ENCODE results near the gene IRAK1BP1.
"Not testable (repeated sequence)": the region's sequence is repeated elsewhere in the genome, so short reads cannot be mapped to it uniquely, and the experiment has no call there.

IRAK1BP1 gene, protein sequence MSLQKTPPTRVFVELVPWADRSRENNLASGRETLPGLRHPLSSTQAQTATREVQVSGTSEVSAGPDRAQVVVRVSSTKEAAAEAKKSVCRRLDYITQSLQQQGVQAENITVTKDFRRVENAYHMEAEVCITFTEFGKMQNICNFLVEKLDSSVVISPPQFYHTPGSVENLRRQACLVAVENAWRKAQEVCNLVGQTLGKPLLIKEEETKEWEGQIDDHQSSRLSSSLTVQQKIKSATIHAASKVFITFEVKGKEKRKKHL

DNA sequence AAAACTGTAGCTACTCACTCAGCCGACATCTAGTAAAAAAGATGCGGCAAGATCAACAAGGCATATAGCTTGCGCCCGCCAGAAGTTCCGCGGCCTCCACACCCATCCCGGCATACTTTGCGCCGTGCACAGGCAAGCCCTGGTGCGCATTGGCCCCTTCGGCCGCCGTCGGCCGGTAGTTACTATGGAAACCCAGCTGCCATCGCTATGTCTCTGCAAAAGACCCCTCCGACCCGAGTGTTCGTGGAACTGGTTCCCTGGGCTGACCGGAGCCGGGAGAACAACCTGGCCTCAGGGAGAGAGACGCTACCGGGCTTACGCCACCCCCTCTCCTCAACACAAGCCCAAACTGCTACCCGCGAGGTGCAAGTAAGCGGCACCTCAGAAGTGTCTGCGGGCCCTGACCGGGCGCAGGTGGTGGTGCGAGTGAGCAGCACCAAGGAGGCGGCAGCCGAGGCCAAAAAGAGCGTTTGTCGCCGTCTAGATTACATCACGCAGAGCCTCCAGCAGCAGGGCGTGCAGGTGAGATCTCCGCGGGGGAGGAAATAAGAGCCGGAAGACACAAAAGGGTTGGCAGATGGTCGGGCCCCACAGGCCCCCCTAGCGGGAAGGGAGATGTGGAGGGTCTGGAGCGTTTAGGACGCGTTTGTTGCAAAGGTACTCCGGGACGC, at the start of gene IRAK1BP1:
Gene IRAK1BP1, plus strand, starts transcription at position 182 of the 671 bp plus-strand sequence. Its CDS starts 26 bp downstream, at position 208.
- peak; percentile 98 for DNase-seq

DNA sequence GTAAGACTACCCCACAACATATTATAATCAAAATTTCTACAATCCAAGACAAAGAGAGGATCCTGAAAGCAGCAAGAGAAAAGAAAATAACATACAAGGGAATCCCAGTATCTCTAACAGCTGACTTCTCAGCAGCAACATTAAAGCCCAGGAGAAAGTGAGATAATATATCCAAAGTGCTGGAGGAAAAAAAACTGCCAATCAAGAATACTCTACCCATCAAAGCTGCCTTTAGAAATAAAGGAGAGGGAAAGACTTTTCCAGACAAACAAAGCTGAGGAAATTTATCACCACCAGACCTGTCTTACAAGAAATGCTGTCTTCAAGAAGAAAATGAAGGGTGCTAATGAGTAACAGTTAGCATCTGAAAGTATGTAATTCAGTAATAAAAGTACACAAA, 43.3 kb upstream of the IRAK1BP1 start:
- no peak for DNase-seq

DNA sequence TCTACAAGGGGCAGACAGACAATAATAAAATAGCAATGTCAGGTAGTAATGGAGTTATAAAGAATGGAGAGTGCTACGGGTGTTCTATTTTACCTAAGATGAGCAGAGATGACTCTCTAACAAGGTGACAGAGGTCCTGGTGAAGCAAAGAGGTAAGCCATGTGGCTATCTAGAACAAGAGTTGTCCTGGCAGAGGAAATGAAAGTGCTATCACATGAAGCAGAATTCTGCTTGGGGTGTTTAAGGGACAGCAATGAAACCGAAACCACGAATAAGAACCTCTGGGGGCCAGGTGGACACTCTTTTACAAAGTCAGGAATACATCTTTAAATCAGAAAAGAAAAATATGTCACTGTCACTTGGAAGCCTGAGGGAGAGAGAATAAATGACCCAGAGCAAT, 37.9 kb upstream of the IRAK1BP1 start:
- no peak for DNase-seq

DNA sequence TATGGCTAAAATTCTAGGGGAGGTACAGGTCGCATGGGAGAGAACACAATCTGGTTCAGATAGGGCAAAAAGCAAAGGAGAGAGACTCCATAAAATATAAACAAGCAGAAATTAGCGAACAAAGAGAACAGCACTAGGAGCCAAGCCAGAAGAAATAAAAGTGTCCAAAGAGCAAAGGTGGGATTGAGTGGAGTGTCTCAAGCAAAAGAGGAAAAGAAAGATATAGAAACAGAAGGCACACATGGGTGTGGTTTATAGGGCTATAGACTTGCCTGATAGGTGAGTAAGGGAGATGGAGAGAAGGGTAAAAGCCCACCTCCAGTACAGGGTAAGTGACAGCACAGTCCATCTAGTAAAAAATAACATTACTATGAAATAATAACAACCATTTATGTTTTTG, 36.5 kb upstream of the IRAK1BP1 start:
- no peak for DNase-seq

DNA sequence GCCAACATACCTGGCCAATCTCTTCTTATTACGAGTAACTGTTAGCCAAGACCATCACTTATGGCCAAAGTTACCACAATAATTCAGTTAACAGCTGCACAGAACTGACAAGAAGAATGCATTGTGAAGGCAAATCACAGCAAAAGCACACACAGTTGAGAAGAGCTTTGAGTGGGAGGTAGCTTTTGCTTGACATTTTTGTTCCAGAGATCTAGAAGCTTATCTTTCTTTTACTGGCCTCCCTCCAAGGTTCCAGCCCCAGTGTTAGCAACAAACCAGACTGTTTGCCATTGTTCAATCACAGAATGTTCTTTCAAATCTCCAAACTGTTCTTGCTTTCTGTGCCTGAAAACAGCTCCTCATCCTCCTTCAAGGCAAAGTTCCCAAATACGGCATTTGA, 35.9 kb upstream of the IRAK1BP1 start:
- DNase-seq = no peak

DNA sequence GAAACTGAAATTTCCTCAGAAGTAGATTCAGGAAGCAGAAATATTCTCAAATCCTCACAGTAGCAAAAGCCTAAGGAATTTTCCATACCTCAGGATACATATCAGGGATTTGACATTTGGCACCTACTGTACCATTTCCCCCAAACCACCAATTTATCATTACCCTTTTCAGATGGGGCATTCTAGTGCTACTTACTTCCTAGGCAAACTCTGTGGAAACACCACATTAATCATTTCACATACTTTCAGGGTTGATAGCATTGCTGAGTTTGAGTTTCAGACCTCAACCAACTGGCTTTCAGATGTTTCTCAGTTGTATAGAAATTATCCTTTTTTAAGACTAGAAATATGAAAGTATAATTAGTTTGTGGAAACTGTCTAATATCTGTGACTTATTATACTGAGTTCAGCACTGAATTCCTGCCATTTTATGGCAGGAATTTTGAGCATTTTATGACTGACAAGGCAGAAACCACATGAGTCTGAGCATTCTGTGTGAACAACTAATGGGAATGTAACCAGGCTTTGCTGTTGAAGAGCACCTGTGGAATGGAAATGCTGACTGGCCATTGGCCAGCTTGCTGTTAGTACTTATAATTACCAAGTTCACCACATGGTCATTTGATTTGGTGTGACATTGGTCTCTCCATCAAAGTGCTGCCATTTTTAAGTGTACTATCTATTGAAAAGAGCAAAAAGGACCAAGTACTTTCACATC, 35.1 kb upstream of the IRAK1BP1 start:
- DNase-seq = no peak

DNA sequence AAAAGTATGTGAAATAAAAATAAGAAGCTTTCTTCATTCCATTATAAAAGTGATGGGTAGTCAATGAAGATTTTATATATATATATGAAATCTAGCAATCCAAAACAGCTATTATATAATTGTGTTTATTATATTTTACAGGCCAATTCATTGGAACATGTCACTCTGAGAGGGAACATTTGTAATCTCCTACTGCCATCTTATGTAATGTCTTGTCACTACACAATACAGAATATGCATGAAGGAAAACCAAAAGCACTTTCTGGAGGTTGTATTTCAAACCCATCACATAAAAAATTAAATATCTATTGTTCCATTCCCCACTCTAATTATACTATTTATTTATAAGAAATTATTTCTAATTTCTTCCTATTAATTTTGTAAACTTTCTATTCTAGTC, 31.5 kb upstream of the IRAK1BP1 start:
- DNase-seq = peak; percentile 23

DNA sequence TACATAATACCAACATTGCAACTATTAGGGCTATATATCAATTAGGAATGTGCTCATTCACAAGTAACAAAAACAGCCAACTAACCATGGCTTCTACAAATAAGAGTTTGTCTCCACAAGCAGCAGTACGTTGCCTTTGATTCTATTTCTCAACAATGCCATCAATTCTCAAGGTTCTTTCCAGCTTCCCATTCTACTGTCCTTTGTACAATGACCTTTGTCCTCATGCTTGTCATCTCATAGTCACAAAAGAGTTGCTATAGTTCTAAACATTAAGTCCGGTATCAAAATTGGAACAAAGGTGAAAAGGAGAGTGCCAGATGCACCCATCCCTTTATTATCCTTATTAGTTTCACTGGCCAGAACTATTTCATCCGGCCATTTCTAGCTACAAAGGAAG, 30.8 kb upstream of the IRAK1BP1 start:
- no peak for DNase-seq

DNA sequence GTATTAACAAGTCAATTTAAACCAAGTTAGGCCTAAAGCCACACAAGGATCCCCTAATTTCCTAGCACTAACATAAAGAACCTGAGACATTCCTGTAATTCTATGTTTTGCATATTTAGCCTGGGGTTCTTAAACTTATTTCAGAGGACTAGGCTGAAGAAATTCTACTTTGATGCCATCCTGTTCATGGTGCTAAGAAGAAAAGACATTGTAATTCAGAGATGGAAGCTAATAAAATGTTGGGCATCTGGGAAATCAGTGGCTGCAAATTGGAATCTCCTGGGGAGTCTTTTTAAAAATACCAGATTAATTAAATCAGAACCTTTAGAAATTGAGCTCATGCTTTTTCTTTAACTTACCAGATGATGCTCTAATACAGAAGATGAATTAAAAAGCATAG, 26.2 kb upstream of the IRAK1BP1 start:
- no peak for DNase-seq

DNA sequence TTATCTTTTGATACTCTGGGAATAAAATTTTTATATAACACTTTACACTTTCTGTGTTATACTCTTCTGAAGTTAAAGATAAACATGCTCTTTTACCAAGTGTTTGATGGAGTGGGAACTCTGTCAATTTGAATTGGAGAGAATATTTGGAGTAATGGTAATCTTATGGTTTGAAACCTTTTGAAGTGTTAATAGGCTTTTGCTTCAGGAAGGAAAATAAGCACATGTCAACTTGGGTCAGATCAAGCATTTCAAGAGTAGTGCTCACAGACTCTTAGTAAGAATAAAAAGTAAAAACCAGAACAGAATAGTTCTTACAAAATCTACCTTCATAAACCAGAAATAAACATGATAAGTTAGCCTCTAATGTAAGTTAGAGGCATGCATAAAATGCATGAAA, 24.4 kb upstream of the IRAK1BP1 start:
- no peak for DNase-seq

DNA sequence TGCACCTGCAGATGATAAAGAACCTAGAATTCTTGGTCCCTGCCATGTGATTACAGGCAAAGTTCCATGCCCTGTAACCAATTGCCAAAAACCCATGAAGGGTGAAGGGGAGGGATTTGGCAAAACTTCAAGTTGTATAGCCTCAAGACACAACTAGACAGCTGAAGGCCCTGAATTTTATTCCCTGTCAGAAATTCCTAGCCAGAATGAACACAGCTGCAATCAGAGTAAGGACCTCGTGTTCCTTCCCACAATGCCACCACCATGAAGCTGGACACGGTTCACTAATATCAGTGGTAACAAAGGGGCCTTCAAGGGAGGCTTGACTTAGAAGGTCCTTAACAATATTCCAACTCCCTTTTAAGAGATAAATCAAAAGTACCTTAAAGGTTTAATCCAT, 22.5 kb upstream of the IRAK1BP1 start:
- DNase-seq = no peak

DNA sequence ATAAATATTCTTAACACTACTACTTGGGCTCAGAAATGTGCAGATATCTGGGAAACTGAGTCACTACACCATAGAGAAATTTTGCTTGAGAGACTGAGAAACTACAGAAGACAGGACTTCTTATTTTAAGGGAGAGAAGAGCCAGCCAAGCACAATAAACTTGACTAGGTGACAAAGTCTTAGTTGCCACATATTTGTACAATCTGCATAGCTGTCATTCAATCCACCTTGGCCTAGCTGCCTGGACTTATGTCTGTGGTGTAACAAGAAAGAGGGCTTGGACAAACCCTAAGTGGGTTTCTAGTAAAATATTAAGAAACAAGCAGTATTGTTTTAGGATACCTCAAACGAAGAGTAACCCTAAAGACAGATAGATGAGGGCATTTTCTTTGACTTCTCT, 21.8 kb upstream of the IRAK1BP1 start:
- no peak for DNase-seq

DNA sequence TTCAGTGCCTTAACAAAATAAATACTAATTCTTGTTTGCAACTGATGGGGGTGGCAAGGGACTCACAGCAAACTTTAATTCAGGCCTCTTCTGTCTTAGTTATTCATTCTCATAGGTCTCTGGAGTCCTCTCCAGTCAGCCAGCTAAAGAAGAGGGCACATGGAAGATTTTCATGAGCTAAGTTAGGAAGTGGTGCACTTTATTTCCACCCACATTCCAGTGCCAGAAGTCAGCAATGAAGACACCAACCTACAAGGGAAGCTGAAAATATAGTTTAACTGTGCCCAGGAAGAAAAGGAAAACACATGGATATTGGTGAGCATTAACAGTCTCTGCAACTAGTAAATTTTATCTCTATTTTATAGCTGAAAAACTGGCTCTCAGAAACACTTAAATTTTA, 16.7 kb upstream of the IRAK1BP1 start:
- DNase-seq = no peak

DNA sequence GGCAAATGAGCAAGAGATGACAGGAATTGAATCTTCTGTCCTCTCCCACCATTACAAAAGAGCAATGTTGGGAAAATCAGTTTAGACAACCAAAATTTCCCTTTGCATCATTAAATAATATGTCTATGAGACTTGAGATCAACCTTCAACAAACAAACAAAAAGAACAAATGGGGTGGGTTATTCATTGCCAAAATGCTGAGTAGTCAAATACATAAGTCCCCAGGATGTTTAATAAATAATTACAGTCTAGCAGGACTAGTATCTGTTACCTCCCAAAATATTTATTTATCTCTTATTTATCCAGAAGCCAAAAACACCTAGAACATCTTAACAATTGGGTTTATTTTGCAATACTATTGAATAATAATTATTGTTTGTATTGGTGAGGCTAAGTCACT, 16.2 kb upstream of the IRAK1BP1 start:
- no peak for DNase-seq

DNA sequence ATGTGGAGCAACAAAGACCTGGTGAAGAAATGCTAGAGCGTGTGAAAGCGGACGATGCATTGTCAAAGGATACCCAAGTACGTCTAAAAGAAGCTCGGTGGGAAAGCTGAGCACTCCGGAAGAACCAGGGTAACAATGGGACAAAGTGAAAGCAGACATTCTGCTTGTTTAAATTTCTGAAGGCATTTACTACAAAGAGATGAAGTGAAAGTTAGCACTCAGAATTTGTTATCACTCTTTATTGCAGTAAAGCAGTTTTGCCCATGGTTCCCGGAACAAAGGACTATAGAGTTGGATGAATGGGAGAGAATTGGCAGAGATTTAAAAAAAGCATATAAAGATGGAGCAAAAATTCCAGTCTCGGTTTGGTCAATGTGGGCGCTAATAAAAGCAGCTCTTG, 12.8 kb upstream of the IRAK1BP1 start:
- no peak for DNase-seq

DNA sequence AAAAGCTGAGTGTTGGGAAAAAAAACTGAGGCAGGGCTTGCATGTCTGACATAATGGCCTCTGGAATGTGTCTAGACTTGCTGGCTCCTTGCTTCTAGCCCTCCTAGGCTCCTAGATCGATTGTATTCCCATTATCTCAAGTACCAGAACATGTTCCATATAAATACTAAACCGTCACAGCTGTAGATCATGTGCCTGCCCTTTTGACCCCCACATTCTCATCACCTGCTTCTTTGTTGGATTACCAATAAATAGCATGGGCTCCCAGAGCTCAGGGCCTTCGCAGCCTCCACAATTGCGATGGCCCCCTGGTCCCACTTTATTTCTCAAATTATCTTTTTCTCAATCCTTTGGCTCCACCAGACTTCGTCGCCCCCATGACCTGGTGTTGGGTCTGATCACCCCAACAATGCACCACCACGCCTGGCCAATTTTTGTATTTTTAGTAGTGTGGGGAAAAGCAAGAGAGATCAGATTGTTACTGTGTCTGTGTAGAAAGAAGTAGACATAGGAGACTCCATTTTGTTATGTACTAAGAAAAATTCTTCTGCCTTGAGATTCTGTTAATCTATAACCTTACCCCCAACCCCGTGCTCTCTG, 8.9 kb upstream of the IRAK1BP1 start:
- peak; percentile 48 for DNase-seq

DNA sequence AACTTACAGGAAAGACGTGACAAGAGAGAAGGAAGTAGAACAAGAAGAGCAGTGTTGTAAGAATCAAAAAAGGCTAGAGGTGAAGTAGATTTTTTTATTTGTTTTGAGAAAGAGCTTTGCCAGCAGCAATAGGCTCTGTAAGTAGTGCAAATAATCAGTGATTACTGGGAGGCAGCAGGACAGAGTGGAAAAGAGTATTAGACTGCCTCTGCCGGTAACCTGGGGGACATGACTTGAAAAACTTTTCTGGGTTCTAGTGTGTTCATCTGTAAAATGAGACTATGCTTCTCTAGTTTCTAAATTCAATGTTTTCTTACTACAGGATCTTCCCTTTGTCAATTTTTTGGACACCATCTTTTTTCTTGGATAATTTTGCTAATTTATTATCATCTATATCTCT, 5.8 kb upstream of the IRAK1BP1 start:
- no peak for DNase-seq

DNA sequence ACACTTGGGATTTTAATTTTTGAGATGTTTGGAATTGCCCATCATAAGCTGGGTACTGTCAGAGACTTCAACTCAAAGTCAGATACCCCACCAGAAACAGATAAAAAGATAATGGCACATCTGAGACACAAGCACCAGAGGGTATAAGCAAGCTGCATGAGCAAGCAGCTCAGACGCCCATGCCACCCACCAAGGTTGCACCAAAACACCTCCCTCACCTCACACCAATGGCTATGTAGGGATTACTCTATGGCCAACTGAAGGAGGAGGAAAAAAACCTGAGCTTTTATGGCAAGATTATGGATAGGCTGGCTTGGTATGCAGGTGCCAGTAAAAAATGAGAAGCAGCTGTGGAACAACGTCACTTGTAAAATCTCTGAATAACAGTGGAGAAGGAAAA, 3.8 kb upstream of the IRAK1BP1 start:
- DNase-seq = no peak

DNA sequence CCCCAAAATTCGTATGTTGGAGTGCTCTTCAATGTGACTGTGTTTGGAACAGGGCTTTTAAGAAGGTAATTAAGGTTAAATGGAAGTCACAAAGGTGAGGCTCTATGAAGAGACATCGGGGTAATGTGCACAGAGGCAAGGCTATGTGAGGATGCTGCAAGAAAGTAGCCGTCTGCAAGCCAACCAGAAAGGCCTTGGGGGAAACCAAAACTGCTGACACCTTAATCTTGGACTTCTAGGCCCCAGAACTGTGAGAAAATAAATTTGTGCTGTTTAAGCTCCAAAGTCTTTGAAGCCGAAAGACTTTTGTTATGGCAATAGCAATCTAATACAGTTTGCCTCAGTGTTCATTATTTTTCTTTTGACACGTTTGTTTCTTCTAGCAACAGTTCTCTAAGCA, 2.4 kb upstream of the IRAK1BP1 start:
- DNase-seq = no peak

DNA sequence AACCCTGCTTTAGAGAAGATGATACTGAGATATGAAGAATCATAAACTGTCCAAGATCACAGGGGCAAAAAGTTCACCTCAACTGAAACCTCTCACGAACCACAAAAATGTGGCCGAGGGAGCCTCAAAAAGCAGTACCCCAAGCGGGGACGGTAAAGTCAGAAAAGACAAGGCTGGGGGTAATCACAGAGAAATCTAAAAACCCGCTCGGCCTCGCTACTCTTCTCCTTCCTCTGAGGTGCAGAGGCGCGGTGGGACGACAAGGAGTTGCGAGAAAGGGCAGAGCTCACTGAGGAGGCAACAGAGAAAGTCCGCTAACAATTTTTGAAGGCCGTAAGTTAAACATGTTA, 356 bp upstream of the IRAK1BP1 start:
- DNase-seq = no peak

DNA sequence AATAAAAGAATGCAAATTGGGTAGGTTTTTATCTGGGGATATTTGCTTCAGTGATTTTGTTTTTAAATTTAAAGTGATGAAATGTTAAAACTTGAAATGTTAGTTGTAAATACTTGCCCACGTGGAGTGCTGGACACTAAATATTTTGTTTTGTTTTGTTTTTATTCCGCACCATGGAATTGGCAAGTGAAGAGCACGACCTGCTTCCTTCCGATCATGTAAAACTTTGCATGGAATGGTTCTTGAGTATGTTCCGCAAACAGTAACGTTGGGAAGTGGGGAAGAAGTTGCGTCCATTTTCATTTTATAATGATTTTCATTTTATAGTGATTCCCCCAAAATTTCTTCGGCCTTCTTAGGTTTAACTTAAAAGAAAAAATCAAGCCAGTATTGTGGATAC, 765 bp downstream of the IRAK1BP1 start:
- DNase-seq = peak; percentile 50

DNA sequence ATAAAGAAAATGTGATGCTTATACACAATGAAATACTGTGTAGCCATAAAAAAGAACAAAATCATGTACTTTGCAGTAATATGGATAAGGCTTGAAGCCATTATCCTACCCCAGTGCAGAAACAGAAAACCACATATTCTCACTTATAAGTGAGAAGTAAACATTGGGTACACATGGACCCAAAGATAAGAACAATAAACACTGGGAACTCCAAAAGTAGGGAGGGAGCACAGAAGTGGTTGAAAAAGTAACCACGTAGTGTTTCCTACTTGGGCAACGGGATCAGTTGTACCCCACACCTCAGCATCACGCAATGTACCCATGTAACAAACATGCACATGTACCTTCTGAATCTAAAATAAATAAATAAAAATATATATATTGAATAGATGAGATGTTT, 8.2 kb downstream of the IRAK1BP1 start:
- DNase-seq = no peak

DNA sequence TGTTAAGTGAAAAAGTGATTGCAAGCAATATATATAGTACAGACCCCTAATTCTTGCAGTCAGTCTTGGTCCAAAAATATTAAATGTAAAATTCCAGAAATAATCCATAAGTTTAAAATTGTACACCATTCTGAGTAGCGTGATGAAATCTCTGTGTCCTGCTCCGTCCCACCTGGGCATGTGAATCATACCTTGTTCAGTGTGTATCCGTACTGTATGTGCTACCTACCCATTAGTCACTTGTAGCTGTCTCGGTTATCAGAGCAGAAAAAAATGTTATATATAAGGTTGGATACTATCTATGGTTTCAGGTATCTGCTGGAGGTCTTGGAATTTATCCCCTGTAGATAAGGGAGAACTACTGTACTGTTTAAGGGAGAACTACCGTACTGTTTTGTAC, 16.3 kb downstream of the IRAK1BP1 start:
- DNase-seq = no peak

DNA sequence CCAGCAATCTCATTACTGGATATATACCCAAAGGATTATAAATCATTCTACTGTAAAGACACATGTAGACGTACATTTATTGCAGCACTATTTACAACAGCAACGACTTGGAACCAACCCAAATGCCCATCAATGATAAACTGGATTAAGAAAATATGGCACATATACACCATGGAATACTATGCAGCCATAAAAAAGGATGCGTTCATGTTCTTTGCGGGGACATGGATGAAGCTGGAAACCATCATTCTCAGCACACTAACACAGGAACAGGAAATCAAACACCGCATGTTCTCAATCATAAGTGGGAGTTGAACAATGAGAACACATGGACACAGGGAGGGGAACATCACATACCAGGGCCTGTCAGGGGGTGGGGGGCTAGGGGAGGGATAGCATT, 22.6 kb downstream of the IRAK1BP1 start:
- DNase-seq = not testable (repeated sequence)
